ENCODE measurements around the gene JCHAIN.
"Not testable (repeated sequence)": the region's sequence is repeated elsewhere in the genome, so short reads cannot be mapped to it uniquely, and the experiment has no call there.

Gene JCHAIN

DNA sequence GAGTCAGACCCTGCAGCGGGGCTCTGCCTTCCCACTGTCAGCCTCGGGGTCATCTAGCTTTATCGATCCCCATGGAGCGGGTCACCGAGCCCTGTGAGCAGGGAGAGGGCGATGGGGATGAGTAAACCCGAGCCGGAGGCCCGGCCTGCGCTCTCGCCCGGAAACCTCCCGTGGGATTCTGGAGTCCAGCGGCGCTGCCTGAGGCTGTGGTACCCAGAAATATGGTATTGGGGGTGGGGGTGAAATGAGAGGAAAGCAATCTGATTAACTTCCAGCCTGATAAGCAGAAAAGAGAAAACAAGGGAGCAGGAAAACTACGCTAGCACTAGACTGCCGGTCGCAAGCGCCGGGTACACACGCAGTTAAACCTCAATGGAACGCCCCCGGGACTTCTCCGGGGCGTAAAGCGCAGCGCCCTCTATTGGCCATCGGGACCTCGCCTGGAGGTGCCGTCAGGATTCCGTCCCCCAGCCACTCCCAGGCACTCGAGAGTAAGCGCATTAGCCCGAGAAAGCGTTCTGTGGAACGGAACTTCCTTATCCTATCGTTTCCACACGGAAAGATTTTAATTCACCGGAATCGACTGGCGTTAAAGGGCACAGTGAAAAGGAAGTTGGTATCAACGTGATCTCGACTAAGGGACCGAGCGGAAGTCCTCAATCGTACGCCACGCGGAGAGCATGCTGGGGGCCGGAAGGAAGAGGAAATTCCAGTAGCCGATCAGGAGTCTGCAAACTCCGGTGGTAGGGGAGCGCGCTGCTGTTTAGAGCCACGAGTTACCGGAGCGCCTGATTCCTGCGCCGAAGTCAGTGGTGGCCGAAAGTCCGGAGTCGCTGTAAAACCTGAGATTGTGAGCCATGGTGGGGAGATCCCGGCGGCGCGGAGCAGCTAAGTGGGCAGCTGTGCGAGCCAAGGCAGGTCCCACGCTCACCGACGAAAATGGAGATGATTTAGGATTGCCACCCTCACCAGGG is 21.8 kb upstream of the JCHAIN start, which contains the start of gene UTP3:
Gene UTP3, plus strand, starts transcription at position 712 of the 974 bp plus-strand sequence. Its CDS starts 146 bp downstream, at position 858.
- peak; percentile 93 for DNase-seq

DNA sequence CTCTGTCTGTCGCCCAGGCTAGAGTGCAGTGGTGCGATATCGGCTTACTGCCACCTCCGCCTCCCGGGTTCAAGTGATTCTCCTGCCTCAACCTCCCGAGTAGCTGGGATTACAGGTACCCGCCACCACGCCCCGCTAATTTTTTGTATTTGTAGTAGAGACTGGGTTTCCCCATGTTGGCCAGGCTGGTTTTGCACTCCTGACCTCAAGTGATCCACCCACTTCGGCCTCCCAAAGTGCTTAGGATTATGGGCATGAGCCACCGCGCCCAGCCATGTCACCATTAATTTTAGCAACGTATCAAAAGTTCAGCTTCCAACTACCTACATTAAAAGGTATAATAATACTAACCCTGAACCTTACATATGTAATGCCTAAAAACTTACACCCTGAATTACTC is 21.1 kb upstream of the JCHAIN start:
- DNase-seq = no peak

DNA sequence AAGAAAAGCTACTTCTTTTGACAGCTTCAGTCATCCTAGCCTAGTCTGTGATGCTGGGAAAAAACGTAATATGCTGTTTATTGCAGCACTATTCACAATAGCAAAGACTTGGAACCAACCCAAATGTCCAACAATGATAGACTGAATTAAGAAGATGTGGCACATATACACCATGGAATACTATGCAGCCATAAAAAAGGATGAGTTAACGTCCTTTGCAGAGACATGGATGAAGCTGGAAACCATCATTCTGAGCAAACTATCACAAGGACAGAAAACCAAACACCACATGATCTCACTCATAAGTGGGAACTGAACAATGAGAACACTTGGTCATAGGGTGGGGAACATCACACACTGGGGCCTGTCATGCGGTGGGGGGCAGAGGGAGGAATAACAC is 15.8 kb upstream of the JCHAIN start:
- DNase-seq = not testable (repeated sequence)

DNA sequence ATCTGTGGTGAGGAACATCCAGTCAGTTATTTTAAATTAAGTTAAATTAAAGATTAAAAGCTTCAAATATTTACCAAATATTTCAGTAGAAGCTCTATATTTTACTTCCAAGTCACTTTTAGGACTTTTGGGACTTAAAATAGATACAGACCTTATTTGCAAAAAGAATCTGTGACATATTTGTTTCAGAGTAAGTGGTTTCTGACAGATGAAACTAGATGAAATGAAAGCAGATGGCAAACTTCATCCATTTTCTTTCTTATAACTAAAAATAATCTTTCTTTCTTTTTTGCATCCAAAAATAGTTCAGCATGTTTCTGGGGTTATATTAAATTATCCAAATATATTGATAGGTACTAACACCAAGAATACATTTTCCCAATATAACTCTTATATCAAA is 15.4 kb upstream of the JCHAIN start:
- no peak for DNase-seq

DNA sequence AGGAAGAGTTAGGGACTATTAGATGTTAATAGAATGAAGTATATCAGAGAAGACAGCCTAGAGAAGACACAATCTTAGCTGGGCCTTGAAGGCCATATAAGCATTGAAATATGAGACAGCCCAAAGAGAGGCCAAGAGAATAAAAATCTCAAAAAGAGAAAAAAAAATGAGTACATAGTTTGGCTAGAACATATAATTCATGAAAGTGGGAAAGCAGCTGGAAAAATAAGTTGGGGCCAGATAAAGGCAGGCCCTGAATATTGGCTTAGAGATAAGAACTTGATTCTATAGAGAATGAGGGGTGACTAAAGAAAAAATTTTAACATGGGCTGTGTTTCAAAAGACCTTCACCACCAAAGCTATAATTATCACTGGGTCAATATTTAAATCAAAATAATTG is 14.6 kb upstream of the JCHAIN start:
- no peak for DNase-seq

DNA sequence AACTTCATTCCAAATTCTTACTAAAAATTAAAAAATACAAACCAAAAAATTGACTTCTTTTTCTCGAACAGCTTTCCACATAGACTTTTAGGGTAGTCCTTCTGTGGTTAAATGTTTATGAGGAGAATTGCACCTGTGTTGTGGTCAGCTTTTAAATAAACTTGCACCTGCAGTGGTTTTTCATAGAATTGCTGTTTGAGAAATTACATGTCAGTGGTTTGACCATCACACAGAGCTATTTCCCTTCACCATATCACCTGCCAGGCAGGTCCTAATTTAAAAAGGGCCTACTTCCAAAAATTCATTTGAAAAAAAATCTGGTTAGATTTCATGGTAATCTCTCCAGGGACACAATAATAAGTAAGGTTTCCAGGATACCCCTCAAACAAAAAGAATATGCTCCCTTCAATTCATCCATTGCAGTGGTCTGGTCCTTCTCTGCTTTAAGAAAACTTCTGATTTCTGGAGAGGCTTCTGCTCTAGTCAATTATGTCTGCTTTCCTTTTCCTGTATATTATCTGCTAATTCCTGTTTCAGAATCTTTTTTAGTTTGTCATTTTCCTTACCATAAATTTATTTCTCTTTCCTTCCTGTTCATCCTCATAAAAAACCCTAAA is 12.2 kb upstream of the JCHAIN start:
- no peak for DNase-seq

DNA sequence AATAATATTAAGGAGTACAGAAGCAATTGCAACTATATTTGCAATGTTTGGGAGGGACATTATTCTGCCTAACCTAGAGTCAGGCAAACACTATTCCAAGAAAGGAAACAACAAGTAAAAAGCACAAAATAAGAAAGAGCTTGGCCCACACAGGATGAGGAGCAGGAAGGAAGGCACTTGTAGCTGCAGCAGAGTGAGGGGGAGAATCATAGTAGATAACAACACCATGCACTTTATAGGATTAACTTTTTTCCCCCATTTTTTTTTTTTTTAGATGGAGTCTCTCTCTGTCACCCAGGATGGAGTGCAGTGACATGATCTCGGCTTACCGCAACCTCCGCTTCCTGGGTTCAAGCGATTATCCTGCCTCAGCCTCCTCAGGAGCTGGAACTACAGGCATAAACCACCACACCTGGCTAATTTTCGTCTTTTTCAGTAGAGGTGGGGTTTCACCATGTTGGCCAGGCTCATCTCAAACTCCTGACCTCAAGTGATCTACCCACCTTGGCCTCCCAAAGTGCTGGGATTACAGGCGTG is 10.3 kb upstream of the JCHAIN start:
- no peak for DNase-seq

DNA sequence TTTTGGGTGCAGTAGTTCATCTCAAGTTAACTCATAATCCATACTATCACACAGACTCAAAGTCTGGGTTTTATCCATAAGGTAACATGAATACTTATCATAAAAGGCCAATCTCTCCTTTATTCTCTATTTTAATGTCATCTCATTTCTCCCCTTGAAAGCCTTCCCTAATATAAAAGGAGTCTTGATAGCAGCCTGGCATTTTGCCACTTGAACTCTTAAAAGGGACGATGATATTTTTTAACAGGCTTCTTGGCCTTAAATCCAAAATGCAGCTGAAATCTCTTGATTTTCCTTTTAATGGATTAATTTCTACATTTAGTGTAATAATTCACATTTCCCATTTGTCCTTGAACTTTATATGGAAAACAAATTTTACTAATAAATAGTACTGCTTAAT is 8.4 kb upstream of the JCHAIN start:
- no peak for DNase-seq

DNA sequence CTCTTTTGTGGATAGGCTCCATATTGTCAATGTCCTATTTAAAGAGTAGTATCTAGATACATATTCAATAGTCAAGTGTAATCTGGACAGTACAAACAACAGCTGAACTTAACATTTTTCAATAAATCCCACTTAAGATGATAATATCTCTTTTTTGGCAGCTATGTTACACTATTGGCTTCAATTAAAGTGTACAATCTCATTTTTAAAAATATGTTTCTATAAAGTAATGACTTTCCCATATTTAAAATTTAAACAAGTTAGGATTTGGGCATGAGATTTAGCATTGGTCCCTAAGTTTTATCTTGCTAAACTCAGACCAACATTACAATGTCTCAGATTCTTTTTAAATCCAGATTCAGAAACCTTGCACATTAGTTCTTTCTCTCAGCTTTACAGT is 7.9 kb upstream of the JCHAIN start:
- DNase-seq = no peak

DNA sequence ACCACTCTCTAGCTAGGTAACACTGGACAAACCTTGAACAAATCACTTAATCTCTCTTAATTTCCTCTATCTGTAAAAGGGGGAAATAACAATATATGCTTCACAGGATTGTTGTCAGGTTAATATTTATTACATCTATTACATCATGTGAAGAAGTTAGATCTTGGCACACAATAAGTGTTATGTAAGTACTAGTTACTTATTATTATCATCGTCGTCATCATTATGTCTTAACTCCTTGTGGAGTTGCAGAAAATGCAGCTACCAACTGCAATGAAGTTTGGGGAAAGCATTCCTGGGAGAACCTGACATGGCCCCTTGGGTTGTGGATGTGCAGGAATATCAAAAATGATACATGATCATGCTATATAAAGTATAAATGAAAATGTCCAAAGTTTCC is 4.8 kb upstream of the JCHAIN start:
- DNase-seq = no peak

DNA sequence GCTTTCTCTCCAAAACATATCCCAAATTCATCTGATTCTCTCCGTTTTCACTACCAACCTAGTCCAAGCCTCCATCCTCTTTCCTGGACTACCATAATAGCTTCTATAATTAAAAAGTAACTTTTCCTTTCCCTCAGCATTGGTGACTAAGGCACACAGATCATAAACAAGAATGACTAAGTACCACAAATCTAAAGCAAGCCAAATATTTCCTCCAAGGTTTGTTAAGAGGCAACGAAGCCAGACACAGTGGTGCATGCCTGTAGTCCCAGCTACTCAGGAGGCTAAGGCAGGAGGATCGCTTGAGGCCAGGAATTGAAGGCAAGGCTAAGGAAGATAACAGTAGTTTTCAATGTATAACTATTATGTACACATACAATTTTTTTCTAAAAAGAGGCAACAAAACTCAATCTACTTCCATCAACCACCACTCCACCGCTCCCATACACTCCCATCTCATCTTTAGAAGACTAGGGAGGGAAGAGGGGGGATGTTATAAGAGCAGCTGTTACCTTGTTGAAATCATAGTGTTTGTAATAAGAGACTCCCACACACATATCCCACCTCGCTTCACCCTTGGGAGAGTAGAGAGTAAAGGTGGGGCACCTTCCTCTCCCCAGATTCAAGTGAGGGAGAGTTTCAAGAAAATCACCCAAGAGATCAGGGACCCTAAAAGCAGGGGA is 4.2 kb upstream of the JCHAIN start:
- no peak for DNase-seq

DNA sequence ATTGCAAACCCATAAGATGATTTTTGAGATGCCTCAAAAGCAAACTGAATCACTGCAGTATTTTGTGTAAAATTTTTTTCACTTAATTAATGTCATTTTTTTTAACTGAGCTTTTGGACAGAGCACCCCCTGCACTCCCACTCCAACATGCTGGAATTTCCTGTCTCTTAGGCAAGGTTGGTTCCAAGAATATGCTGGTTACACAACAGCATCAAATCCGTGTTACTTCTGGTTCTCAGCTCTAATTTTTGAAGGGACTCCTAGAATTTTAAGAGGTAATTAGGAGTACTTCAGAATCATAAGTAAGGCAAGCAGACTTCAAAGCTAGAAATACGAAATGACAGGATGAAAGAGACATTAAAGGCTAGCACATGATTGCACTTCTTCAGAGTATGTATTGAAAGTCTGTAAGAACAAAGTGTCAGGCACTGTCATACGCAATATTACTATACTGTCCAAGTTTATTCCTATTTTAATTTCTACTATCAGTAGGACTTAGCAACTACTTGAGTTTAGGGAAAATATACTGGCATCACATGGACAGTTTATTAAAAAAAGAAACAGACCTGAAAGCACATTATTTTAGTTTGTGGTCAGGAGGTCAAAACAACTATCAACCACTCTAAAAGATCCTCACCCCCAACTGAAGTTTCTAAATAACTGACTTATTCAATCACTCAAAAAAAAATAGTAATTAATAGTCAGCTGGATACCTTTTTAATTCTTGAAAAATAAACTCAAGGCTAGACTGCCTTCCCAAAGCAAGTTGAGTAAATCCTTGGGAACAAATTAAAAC is 1.6 kb upstream of the JCHAIN start:
- no peak for DNase-seq

DNA sequence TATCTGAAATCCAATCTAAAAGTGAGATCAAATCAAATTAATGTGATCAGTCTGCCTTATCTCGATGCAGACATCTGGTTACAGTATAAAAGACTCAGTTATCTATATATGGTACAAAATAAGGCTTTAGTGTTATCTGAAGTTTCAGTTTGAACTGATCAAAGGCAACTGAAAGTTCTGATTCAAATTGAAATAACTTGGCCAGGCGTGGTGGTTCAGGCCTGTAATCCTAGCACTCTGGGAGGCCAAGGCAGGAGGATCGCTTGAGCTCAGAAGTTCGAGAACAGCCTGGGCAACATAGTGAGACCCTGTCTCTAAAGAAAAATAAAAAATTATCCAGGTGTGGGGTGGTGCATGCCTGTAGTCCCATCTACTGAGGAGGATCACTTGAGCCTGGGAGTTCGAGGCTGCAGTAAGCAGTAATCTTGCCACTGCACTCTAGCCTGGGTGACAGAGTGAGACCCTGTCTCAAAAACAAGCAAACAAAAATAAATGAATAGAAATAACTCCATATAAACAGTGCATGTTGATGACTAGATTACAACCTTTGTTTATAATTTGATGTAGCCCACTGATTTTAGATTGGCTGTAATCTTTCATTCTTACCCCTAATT is 4.9 kb downstream of the JCHAIN start:
- not testable (repeated sequence) for DNase-seq

DNA sequence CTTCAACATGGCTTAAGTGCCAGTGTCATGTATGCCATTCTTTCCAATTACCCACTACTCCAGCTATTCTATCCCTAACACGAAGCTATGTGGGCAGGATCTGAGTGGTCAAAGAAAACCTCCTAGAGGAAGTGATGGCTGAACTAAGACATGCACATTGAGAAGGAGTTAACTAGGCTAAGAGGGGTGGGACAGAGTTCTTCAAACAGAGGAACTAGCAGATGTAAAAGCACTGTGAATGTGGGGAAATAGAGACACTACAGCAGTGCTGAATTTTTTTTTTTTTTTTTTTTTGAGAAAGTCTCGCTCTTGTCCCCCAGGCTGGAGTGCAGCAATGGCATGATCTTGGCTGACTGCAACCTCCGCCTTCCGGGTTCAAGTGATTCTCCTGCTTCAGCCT is 6.2 kb downstream of the JCHAIN start:
- DNase-seq = no peak

DNA sequence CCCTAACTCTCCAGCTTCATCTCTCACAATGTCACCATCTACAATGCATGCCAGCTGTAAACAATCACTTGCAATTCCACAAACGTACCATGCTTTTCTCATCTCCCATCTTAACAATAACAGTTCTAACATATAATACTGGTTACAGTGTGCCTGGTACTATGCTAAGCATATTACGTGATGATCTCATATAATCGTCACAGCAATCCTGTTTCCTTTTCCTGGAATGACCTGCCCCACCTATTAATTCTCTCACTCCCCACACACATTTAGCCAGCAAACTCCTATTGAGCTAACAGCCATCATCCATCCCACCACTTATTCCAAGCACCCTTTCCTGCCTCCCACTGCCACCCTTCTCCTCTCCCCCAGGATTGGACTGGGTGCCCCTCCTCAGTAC is 7.9 kb downstream of the JCHAIN start:
- DNase-seq = no peak

DNA sequence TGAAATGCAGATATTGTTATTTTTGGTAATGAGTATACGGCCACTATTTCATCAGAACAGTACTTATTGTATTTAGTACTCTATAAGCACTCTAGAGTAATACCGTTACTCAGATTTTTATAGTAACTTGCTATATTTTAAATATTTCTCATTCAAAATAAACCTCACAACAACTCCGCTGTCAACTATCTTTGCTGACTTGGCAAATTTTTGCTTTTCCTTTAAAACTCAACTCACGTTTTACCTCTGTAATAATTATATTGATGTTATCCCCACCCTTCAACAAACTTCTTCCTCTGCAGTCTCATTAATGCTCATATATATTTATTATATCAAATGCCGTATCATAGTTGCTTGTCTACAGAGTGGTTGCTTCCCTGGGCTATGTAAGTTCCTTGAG is 9.0 kb downstream of the JCHAIN start:
- no peak for DNase-seq

DNA sequence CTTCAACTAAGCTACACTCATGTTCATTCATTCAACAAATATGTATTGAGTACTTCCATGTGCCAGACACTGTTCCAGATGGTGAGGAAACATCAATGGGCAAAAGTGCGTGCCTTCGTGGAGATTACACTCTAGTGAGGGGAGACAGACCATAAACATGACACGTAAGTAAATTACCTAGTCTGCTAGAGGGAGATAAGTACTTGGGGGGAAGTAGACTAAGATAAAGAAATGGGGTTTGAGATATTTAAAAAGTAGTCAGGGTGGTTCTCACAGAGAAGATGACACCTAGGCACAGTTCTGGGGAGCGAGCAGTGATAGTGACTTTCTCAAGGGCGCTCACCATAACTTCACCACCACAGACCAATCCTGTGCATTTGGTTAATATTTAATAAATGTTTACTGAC is 11.7 kb downstream of the JCHAIN start:
- no peak for DNase-seq

DNA sequence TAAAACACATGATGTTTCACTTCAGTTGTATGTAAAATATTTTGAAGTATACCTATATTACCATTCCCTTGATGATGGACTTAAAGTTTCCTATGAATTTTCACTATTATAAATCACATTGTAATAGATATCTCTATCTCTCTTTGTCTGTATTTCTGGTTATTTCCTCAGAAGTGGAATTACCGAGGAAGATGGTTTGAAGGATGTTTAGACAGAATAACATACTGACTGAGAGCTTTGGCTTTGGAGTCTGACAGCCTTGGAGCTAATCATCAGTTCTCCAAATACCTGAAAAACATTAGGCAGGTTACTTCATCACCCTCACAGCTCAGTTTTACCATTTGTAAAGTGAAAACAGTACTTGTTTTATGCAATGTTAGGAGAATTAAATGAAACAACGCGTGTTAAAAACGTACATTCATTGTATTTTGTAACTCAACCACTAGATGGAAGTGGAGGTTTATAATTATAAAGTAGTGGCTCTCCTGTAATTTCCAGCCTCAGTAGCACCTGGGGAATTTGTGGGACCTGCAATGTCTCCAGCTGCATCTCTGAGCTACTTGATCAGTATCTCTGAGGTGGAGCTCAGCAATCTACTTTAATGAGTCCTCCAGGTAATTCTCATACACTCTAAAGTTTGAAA is 14.3 kb downstream of the JCHAIN start:
- no peak for DNase-seq

DNA sequence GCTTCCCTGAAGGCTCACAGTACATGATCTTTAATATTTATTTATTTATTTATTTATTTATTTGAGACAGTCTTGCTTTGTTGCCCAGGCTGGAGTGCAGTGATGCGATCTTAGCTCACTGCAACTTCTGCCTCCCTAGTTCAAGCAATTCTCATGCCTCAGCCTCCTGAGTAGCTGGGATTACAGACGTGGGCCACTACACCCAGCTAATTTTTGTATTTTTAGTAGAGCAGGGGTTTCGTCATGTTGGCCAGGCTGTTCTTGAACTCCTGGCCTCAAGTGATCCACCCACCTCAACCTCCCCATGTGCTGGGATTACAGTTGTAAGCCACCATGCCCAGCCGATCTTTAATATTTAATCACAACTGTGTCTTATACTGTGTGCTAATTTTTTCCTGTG is 15.6 kb downstream of the JCHAIN start:
- DNase-seq = not testable (repeated sequence)

DNA sequence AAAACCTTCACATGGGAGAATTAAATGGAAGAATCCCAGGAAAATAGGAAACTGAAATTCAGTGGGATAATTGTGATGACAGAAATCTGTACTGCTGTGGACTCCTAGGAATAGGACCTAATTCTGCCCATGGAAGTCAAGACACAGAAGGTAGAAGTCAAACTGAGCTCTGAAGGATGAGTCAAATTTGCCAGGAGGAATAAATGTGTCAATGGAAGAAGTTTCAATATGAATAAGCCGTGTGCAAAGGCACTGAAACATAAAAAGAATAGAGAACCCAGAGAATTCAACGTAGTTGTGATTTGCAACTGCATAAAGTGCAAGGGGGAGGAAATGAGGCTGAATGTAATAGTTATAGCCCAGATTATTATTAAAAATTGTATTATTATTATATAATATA is 26.1 kb downstream of the JCHAIN start:
- no peak for DNase-seq

DNA sequence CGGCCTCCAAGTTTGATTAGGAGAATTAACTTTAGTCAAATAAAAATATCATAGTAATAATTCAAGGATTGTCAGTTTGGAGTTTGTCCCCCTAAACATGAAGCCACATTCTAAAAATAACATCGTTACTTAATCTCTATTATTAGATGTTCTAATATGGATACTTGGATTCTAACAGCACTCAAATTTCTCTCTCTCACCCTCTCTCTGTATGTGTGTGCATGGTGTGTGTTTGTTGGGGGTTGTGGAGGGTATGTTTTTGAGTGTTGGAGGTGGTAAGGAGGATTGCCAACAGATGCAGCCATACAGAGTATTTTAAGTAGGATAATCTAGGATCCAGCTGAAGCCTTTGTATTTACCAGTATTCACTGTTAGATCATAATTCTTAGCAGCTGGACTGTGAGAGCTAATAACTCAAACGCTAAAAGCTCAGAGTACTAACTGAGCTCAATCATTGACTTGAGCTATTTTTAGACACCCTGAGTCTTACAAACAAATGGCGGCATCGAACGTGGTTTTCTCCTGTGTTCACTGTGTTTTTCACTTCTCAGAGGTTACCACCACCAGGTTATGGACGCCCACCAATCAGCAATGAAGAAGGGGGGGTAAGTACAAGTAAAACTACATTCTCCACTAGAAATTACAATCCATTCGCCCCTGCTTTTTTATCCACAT is 28.9 kb downstream of the JCHAIN start:
- no peak for DNase-seq
